HK-2 (cell line): ENCODE results near the gene HLA-DOB.
A peak's percentile ranks its signal among the peaks of the same experiment; 100 is the strongest.
"Not testable (repeated sequence)": the region's sequence is repeated elsewhere in the genome, so short reads cannot be mapped to it uniquely, and the experiment has no call there.

Experiments
- DNase-seq: peaks from one replicate; pipeline ENCODE4 v3.0.0-alpha.2; 2018; ENCODE audit not compliant: unreplicated experiment

HLA-DOB gene

DNA sequence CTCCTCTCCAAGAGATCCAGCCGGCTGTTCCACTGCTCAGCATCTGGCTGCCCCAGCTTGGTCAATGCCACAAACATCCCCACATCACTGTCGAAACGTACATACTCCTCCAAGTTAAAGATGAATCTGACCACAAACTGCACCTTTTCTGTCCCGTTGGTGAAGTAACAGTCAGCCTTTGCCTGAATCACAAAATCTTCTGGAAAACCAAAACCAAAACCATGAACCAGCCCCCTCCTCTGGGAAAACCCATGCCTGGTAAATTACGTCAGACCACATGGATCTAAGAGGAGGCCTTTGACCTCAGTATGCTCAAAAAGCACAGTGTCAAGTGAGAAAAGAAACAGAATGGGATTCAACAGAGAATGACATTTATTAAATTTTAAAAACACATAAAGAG lies 1.7 kb downstream of the HLA-DOB start:
- no peak for DNase-seq

DNA sequence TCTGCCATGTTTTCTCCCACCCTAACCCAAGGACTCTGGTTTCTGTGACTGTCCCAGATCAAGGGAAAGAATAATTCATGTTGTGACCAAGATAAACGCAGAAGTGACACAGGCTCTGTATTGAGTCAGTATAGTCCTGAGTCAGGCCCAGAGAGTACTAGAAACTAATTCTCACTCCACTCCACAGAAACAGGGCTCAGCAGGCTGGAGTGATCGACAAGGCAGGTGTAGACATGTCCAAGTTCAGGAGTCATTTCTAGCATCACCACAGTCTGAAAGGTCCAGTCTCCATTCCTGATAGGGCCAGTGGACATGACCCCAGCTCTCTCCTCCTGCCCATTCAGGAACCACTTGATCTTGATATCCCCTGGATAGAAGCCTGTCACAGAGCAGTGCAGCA lies 2.7 kb downstream of the HLA-DOB start:
- no peak for DNase-seq

DNA sequence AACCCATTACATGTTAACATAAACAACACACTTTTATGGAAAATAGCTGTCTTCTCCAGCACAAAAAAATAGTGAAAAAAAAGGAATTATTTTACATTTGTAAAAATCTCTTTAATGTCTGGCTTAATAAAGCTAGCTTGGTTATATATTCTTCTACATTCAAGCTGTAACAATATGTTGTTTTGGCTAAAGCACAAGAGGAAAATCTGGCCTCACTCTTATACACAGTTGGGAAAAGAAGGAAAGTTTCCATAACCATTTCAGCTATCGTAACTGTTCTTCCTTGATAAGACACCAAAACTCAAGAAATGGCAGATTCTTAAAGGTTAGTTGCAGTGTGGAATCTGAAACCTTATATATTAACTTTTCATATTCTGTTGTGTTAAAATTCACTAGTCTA lies 7.6 kb downstream of the HLA-DOB start:
- no peak for DNase-seq

- DNase-seq, result no peak
Measured at GRCh38 chr6:32807020-32807580, 9.7 kb downstream of the HLA-DOB start.

DNA sequence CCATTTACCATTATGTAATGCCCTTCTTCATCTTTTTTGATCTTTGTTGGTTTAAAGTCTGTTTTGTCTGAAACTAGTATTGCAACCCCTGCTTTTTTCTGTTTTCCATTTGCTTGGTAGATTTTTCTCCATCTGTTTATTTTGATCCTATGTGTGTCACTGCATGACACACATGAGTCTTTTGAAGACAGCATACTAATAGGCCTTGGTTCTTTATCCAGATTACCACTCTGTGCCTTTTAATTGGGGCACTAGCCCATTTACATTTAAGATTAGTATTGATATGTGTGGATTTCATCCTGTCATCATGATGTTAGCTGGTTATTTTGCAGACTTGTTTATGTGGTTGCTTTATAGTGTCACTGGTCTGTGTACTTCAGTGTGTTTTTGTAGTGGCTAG lies 11.4 kb downstream of the HLA-DOB start:
- not testable (repeated sequence) for DNase-seq

DNA sequence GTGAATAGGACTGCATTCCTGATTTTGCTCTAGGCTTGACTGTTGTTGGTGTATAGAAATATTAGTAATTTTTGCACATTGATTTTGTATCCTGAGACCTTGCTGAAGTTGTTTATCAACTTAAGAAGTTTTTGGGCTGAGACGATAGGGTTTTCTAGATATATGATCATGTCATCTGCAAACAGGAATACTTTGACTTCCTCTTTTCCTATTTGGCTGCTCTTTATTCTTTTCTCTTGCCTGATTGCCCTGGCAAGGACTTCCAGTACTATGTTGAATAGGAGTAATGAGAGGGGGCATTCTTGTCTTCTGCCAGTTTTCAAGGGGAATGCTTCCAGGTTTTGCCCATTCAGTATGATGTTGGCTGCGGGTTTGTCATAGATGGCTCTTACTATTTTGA lies 13.4 kb downstream of the HLA-DOB start:
- DNase-seq, result no peak

GRCh38 chr6:32799740-32800139 lies 17.1 kb downstream of the HLA-DOB start:
- DNase-seq, result no peak

DNA sequence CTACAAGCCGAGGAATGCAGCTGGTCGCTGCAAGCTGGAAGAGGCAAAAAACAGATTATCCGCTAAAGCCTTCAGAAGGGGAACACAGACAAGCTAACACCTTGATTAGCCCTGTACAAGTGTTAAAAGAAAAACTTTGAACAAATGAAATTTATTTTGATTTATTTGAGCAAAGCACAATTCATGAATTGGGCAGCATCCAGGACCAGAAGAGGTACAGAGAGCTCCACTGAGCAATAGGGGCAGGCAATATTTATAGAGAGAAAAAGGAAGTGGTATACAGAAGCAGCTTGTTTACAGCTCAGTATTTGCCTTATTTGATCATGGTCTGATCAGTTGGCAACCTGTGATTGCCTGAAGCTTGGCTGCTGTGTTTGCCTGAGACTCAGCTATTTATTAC lies 17.6 kb downstream of the HLA-DOB start:
- DNase-seq, result no peak

DNA sequence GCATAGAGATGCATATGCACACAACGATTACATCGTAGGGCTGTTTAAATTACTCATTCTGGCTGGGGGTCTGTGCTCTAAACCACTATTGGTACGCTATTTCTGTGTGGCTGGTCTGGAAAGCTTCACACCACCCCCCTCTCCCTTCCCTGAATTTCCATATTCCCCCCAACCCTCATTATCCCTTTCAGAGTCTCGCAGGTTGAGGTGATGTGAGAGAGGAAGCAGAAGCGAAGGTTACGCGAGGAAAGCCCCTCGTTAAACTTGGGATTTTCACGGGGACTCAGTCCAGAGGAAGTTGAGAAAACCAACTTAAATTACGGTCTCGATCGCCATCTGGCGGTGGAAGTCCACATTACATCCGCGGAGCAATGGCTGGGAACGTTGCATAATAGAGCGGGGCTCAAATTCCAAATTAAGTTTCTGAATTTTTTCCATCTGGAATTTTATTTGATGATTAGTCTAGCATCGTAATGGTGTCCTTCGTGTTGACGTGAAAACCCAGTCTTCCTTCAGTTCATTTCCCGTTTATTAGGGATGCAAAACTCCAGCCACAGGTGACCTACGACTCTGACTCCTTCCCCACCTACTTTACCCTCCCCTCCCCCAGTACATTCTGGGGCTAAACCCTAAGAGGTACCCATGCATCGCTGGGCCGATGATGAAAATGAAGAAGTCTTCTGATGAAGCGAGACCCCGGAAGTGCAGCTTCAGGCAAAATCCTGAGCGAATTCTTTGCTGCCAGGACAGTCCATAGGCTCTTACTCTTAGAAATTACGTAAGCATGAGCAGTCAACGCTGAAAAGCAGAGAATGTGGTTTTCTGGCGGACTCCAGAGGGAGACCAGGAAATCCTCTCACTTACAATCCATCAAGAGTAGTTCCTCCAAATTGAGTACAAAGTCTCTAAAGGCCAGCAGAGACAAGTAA lies 19.7 kb downstream of the HLA-DOB start:
- DNase-seq, result peak; percentile 78

GRCh38 chr6:32794510-32794909 lies 22.3 kb downstream of the HLA-DOB start:
- no peak for DNase-seq

GRCh38 chr6:32792901-32793435 lies 23.8 kb downstream of the HLA-DOB start:
- no peak for DNase-seq

GRCh38 chr6:32790306-32790705 lies 26.5 kb downstream of the HLA-DOB start:
- no peak for DNase-seq

DNA sequence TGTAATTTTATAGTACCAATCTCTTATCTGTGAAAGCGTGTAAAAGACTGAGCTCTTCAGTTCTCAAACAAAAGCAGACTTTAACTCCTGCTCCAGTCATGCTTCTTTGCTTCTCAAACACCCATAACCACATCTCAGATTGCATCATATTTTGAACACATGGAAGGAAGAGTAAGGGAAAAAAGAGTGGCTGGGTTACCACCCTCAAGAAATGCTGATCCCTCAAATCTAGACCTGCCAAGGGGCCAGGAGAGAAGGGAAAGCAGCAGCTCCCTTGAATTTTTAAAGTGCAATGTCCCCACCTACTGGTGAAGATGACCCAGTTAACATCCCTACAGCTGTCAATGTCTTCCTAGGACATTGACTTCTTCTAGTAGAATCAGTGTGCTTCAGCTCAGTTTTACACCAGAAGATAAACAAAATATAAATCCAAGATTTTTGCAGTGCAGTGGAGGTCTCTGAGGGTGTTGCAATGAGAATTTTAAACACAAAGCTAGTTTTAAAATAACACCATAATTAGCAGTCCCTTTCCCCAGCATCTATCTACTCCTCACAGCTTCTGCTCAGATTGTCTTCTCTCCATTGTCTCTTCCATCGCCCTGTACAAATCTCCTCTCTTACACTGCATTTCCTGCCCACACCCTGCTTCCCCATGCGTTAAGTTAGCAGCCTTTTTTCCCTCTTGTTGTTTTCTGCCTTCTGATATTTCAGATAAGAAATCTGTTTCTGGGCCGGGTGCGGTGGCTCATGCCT lies 30.8 kb downstream of the HLA-DOB start:
- peak; percentile 36 for DNase-seq

- DNase-seq, result not testable (repeated sequence)
Measured at GRCh38 chr6:32782923-32783322, 33.9 kb downstream of the HLA-DOB start.

DNA sequence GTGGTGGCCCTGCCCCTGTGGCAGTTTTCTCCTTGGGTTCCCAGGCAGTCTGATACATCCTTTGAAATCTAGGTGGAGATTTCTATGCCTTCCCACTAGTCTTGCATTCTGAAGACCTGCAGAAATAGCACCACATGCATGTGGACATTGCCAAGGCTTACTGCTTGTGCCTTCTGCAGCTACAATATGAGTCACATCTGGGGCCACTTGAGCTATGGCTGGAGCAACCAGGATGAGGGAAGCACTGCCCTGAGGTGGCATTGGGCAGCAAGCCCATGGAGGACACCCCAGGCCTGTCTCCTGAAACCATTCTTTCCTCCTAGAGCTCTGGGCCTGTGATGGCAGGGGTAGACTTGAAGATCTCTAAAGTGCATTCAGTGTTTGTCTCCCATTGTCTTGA lies 37.8 kb downstream of the HLA-DOB start:
- DNase-seq, result no peak

DNA sequence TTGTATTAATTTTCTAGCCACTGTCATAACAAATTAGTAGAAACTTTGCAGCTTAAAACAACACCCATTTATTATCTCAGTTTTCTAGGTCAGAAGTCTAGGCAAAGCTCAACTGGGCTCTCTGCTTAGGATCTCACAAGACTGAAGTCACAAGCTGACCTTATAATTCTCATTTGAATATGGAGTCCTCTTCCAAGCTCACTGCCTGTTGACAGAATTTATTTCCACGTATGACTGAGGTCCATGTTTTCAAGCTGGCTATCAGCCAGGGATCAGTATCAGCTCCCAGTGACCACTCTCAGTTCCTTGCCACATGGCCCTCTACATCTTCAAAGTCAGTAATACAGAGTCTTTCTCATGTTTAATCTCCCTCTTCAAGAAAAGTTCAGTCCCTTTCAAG lies 41.7 kb downstream of the HLA-DOB start:
- DNase-seq, result no peak

GRCh38 chr6:32774426-32774825 lies 42.4 kb downstream of the HLA-DOB start:
- no peak for DNase-seq

DNA sequence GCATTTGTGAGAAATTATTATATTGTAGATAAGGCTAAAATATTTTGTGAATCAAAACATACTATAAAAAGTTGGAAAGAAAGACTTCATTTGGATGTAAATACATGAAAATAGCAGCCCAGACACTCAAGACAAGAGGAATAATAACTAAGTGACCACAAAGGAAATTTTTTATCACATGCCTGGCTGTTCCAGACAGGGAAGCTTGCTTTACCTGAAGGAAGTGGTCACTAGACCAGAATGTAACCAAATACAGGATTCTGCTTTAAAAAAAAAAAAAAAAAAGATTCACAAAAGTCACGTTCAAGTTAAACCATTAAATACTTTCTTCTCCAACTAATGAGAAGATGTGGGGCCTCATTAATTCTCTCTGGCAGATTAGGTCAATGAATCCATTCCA lies 44.1 kb downstream of the HLA-DOB start:
- no peak for DNase-seq

GRCh38 chr6:32764048-32764447 lies 52.8 kb downstream of the HLA-DOB start:
- DNase-seq, result no peak

GRCh38 chr6:32763421-32763820 lies 53.4 kb downstream of the HLA-DOB start, which contains the start of gene HLA-DQB2:
Gene HLA-DQB2, minus strand, starts transcription at chr6:32763532. Its CDS starts 62 bp downstream, at chr6:32763470.
- no peak for DNase-seq
